Measurements from ENCODE around the gene DENND6B. TPM values are rescaled to one million over a fixed set of nuclear protein-coding genes. Genes with fewer than 3 reads are reported as not detected.

DENND6B gene
- total RNA-seq, 3 donors from 2014 or later (not counting 1 experiment from before 2014, with no cell fraction given), result 3.1 to 5.0 (median 4.5) TPM

DNA sequence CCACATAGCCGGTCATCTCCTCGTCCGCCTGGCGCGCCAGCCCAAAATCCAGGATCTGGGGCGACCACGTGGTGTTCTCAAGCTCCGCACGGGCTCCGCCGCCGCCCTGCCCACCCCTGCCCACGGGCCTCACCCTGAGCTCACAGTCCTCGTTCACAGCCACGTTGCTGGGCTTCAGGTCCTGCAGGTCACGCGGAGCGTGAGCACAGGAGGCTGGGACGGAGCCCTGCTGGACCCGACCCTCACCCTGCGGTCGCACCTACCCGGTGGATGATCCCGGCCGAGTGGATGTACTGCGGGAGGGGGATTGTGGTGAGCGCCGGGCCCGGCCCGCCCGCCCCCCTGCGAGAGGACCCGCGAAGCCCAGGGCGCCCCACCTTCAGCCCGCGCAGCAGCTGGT, 59.8 kb downstream of the DENND6B start:
- H3K36me3 ChIP-seq (ENCODE audit: control insufficient read depth, insufficient read depth, low read length), result no peaks in the 10 kb centered on the region
- H3K27ac Mint-ChIP-seq, result no peak overlapping the region
- TF ChIP-seq, protein P1, sequence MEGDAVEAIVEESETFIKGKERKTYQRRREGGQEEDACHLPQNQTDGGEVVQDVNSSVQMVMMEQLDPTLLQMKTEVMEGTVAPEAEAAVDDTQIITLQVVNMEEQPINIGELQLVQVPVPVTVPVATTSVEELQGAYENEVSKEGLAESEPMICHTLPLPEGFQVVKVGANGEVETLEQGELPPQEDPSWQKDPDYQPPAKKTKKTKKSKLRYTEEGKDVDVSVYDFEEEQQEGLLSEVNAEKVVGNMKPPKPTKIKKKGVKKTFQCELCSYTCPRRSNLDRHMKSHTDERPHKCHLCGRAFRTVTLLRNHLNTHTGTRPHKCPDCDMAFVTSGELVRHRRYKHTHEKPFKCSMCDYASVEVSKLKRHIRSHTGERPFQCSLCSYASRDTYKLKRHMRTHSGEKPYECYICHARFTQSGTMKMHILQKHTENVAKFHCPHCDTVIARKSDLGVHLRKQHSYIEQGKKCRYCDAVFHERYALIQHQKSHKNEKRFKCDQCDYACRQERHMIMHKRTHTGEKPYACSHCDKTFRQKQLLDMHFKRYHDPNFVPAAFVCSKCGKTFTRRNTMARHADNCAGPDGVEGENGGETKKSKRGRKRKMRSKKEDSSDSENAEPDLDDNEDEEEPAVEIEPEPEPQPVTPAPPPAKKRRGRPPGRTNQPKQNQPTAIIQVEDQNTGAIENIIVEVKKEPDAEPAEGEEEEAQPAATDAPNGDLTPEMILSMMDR (IDR thresholded peaks at IDR 0.05), result no peak
- no peaks in the 10 kb centered on the region for H3K9me3 Mint-ChIP-seq
- WGBS (ENCODE audit: insufficient coverage), result 93% methylated on average over 37 of the region's 37 CpGs
- H3K27me3 ChIP-seq (ENCODE audit: control insufficient read depth, insufficient read depth, low read length), result peaks cover 12% of the 10 kb centered on the region
- peaks cover 0 to 15% of the 10 kb centered on the region in 2 donors for H3K4me1 Mint-ChIP-seq
- no peak overlapping the region for H3K4me3 ChIP-seq (ENCODE audit: low read length)
- no peaks in the 10 kb centered on the region for H3K9me3 ChIP-seq (ENCODE audit: control insufficient read depth, insufficient read depth, low read length)
- H3K27me3 Mint-ChIP-seq (ENCODE audit: low read depth in 2 of 2), result peaks cover 0 to 7% of the 10 kb centered on the region in 2 donors
- no peaks in the 10 kb centered on the region for H3K36me3 Mint-ChIP-seq
- DNase-seq, result no peak
- H3K4me3 Mint-ChIP-seq, result no peak overlapping the region
- no peak overlapping the region for H3K27ac ChIP-seq (ENCODE audit: low read length)
- intact Hi-C loops (cut with micrococcal nuclease), result no loop called here
- H3K4me1 ChIP-seq (ENCODE audit: control insufficient read depth, insufficient read depth, low read length), result peaks cover 34% of the 10 kb centered on the region
- no peak for ATAC-seq

DNA sequence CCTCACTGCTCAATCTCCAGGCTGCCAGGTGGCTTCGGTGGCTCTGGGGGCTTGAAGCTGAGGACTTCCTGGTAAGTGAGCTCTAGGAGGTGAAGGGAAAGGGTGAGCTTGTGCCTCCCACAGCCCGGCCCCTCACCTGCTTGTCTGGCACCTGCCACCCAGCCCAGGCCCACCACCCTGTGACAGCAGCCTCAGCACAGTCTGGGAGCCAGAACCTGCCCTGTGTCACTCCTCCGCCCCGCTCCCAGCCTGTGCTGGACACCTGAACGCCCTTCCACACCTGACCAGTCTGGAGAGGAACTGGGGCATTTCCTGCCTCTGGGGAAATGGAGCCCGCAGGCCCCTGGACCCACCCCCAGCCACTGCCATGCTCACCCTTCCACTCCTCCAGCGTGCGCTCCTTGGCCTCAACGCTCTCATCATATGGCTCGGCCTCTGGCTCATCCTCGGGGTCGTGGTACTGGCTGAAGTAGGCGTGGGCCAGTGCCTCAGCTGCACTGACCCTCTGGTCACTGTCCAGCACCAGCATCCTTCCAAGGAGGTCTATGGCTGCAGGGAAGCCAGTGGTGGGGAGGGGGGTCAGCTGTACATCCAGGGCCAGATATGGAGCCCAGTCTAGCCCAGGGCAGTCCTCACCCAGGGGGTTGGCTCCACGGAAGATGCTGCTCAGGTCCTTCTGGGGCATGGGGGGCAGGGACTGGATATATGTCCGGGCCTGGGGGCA, 61.7 kb downstream of the DENND6B start:
- TF ChIP-seq, protein P1 (IDR thresholded peaks at IDR 0.05), result no peak
- no peak overlapping the region for H3K27ac Mint-ChIP-seq
- Histone ChIP-seq H3K4me3 (ENCODE audit: low read length) (no peak overlapping the region), H3K9me3 (ENCODE audit: control insufficient read depth, insufficient read depth, low read length) (no peaks in the 10 kb centered on the region), H3K36me3 (ENCODE audit: control insufficient read depth, insufficient read depth, low read length) (no peaks in the 10 kb centered on the region), H3K4me1 (ENCODE audit: control insufficient read depth, insufficient read depth, low read length) (peaks cover 26% of the 10 kb centered on the region), H3K27ac (ENCODE audit: low read length) (no peak overlapping the region), H3K27me3 (ENCODE audit: control insufficient read depth, insufficient read depth, low read length) (peaks cover 15% of the 10 kb centered on the region)
- H3K36me3 Mint-ChIP-seq, result no peaks in the 10 kb centered on the region
- peaks cover 0 to 13% of the 10 kb centered on the region in 2 donors for H3K4me1 Mint-ChIP-seq
- no peaks in the 10 kb centered on the region for H3K9me3 Mint-ChIP-seq
- DNase-seq (no peak), ATAC-seq (no peak)
- H3K27me3 Mint-ChIP-seq (ENCODE audit: low read depth in 2 of 2), result peaks cover 0 to 8% of the 10 kb centered on the region in 2 donors
- no peak overlapping the region for H3K4me3 Mint-ChIP-seq
- intact Hi-C loops (cut with micrococcal nuclease), result no loop called here
- WGBS (ENCODE audit: insufficient coverage), result 89% methylated on average over 15 of the region's 15 CpGs

DNA sequence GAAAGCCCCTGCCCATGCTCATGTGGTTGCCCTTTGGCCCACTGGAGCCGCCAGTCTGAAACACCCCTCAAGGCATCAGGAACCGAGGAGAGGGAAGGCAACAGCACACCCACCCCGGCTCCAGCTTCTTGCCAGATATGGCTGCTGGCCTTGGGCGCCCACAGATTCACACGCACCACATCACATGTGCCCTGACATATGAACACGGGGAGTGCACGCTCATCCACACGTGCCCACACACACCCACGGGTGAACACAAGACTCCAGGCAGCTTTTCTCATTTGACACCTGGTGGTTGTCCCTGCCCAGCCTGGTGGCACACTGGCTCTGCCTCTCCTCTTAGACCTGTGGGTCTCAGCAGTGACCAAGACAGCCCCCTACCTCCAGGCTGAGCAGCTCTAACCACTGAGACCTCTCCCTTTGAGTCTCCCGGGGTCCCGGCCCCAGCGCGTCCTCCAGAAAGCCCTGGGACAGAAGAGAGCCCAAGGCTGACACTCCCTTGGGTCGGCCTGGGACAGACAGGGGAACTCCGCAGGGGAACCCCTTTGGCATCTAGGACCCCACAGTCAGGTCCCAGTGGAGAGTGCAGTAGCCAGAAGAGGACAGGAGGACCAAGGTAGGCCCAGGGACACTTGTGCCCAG, 62.6 kb downstream of the DENND6B start:
- no peak overlapping the region for H3K27ac ChIP-seq (ENCODE audit: low read length)
- no peaks in the 10 kb centered on the region for H3K9me3 ChIP-seq (ENCODE audit: control insufficient read depth, insufficient read depth, low read length)
- Mint-ChIP-seq H3K36me3 (no peaks in the 10 kb centered on the region), H3K4me1 (peaks cover 0 to 8% of the 10 kb centered on the region in 2 donors), H3K4me3 (no peak overlapping the region), H3K9me3 (no peaks in the 10 kb centered on the region), H3K27me3 (ENCODE audit: low read depth in 2 of 2) (peaks cover 0 to 8% of the 10 kb centered on the region in 2 donors), H3K27ac (no peak overlapping the region)
- no peaks in the 10 kb centered on the region for H3K36me3 ChIP-seq (ENCODE audit: control insufficient read depth, insufficient read depth, low read length)
- no peak overlapping the region for H3K4me3 ChIP-seq (ENCODE audit: low read length)
- H3K4me1 ChIP-seq (ENCODE audit: control insufficient read depth, insufficient read depth, low read length), result peaks cover 19% of the 10 kb centered on the region
- ATAC-seq (no peak), DNase-seq (no peak)
- whole genome bisulfite sequencing (ENCODE audit: insufficient coverage), result 88% methylated on average over 15 of the region's 15 CpGs
- intact Hi-C loops (cut with micrococcal nuclease), result no loop called here
- TF ChIP-seq, protein P1 (IDR thresholded peaks at IDR 0.05), result no peak
- H3K27me3 ChIP-seq (ENCODE audit: control insufficient read depth, insufficient read depth, low read length), result peaks cover 13% of the 10 kb centered on the region

All from natural killer cell (primary cell).